Karpas-422 (cell line): ENCODE data around the gene SAMD10. TPM values are rescaled to one million over a fixed set of nuclear protein-coding genes. Genes with fewer than 3 reads are reported as not detected.
A peak's percentile ranks its signal among the peaks of the same experiment; 100 is the strongest.
"Not testable (repeated sequence)": the region's sequence is repeated elsewhere in the genome, so short reads cannot be mapped to it uniquely, and the experiment has no call there.

Experiments used
- DNase-seq: peaks from one replicate; pipeline ENCODE4 v3.0.0-alpha.2; 2015
- H2AFZ ChIP-seq: fragments of 200-600 bp; sonication (generic); 2 replicates; pipeline ENCODE4 v1.6.1; 2014; ENCODE audit warnings: antibody characterized with exemption, low read length, mixed read lengths
- H3K27ac ChIP-seq: fragments of 200-600 bp; sonication (generic); 2 replicates; pipeline ENCODE4 v1.5.1; 2014; ENCODE audit warnings: mild to moderate bottlenecking, low read length, moderate library complexity
- H3K27me3 ChIP-seq: fragments of 200-600 bp; sonication (generic); 2 replicates; pipeline ENCODE4 v1.6.1; 2014; ENCODE audit warnings: low read length, mixed read lengths
- H3K36me3 ChIP-seq: fragments of 200-600 bp; sonication (generic); 2 replicates; pipeline ENCODE4 v1.6.1; 2014; ENCODE audit warnings: low read length, mixed read lengths; ENCODE audit not compliant: insufficient read depth
- H3K4me1 ChIP-seq: fragments of 200-600 bp; sonication (generic); 2 replicates; pipeline ENCODE4 v1.6.1; 2014; ENCODE audit warnings: mild to moderate bottlenecking, low read length, mixed read lengths
- H3K4me2 ChIP-seq: fragments of 200-600 bp; sonication (generic); 2 replicates; pipeline ENCODE4 v1.6.1; 2014; ENCODE audit warnings: low read length, low read depth, mild to moderate bottlenecking; ENCODE audit not compliant: poor library complexity, severe bottlenecking
- H3K4me3 ChIP-seq: fragments of 200-600 bp; sonication (generic); 2 replicates; pipeline ENCODE4 v1.5.1; 2014; ENCODE audit warnings: mild to moderate bottlenecking, antibody characterized with exemption, low read length, mixed read lengths
- H3K79me2 ChIP-seq: fragments of 200-600 bp; sonication (generic); 2 replicates; pipeline ENCODE4 v1.6.1; 2014; ENCODE audit warnings: mild to moderate bottlenecking, low read length, mixed read lengths
- H3K9ac ChIP-seq: fragments of 200-600 bp; sonication (generic); 2 replicates; pipeline ENCODE4 v1.6.0; 2014; ENCODE audit warnings: low read length
- H3K9me2 ChIP-seq: fragments of 200-600 bp; sonication (generic), shearing (Covaris generic); replicated peaks from 2 replicates; pipeline ENCODE4 v1.6.0; 2014; ENCODE audit warnings: mild to moderate bottlenecking, low read length, moderate library complexity; ENCODE audit not compliant: insufficient read depth
- H3K9me3 ChIP-seq: fragments of 300-700, 200-600 bp; sonication (generic); 2 replicates; pipeline ENCODE4 v1.6.1; 2014; ENCODE audit warnings: low read length, mixed read lengths
- H4K20me1 ChIP-seq: fragments of 200-600 bp; sonication (generic); 2 replicates; pipeline ENCODE4 v1.6.1; 2014; ENCODE audit warnings: mild to moderate bottlenecking, antibody characterized with exemption, low read length, low read depth; ENCODE audit not compliant: insufficient read depth
- total RNA-seq: library from RNA; depleted of rRNA; stranded (reverse); fragments of >200 nt; shearing (Covaris generic); gene quantifications from 2 replicates; pipeline ENCODE4 v1.2.3, GENCODE V29; 2014; ENCODE audit warnings: low replicate concordance

The SAMD10 gene
- total RNA-seq, 1 experiment from 2014 or later = 11.7 TPM

- Histone ChIP-seq H3K9me2 (no peaks in the 10 kb centered on the region), H2AFZ (no peak overlapping the region), H3K4me1 (peaks cover 17% of the 10 kb centered on the region), H3K27ac (no peak overlapping the region), H4K20me1 (no peaks in the 10 kb centered on the region), H3K79me2 (peaks cover 4% of the 10 kb centered on the region), H3K9ac (no peak overlapping the region), H3K4me3 (no peak overlapping the region), H3K4me2 (peak overlapping the region; percentile 37), H3K9me3 (no peaks in the 10 kb centered on the region), H3K27me3 (no peaks in the 10 kb centered on the region), H3K36me3 (no peaks in the 10 kb centered on the region)
- DNase-seq = peak; percentile 92
Measured at GRCh38 chr20:63973636-63974401, 5.6 kb downstream of the SAMD10 start.

- Histone ChIP-seq H3K4me1 (peaks cover 16% of the 10 kb centered on the region), H2AFZ (no peak overlapping the region), H3K27ac (no peak overlapping the region), H3K36me3 (no peaks in the 10 kb centered on the region), H3K79me2 (peaks cover 10% of the 10 kb centered on the region), H3K4me3 (no peak overlapping the region), H3K9me2 (no peaks in the 10 kb centered on the region), H4K20me1 (no peaks in the 10 kb centered on the region), H3K9me3 (no peaks in the 10 kb centered on the region), H3K4me2 (no peak overlapping the region), H3K9ac (no peak overlapping the region), H3K27me3 (no peaks in the 10 kb centered on the region)
- DNase-seq = no peak
Measured at GRCh38 chr20:63973160-63973479, 6.3 kb downstream of the SAMD10 start.

GRCh38 chr20:63972312-63973159 is 6.9 kb downstream of the SAMD10 start:
- DNase-seq = no peak
- H3K4me2 ChIP-seq = no peak overlapping the region
- H3K9me2 ChIP-seq = no peaks in the 10 kb centered on the region
- no peaks in the 10 kb centered on the region for H4K20me1 ChIP-seq
- peaks cover 15% of the 10 kb centered on the region for H3K79me2 ChIP-seq
- peaks cover 13% of the 10 kb centered on the region for H3K4me1 ChIP-seq
- H3K9me3 ChIP-seq = no peaks in the 10 kb centered on the region
- H3K9ac ChIP-seq = no peak overlapping the region
- H2AFZ ChIP-seq = no peak overlapping the region
- no peak overlapping the region for H3K4me3 ChIP-seq
- H3K27ac ChIP-seq = no peak overlapping the region
- H3K36me3 ChIP-seq = no peaks in the 10 kb centered on the region
- H3K27me3 ChIP-seq = no peaks in the 10 kb centered on the region

- not testable (repeated sequence) for H2AFZ ChIP-seq, H3K27me3 ChIP-seq, DNase-seq, H3K9me2 ChIP-seq, H3K27ac ChIP-seq, H3K4me2 ChIP-seq, H3K9me3 ChIP-seq, H4K20me1 ChIP-seq, H3K9ac ChIP-seq, H3K36me3 ChIP-seq, H3K4me3 ChIP-seq
- peaks cover 15% of the 10 kb centered on the region for H3K79me2 ChIP-seq
- H3K4me1 ChIP-seq = peaks cover 13% of the 10 kb centered on the region
Measured at GRCh38 chr20:63971960-63972311, 7.5 kb downstream of the SAMD10 start.

- Histone ChIP-seq H3K4me2 (no peak overlapping the region), H3K9me2 (no peaks in the 10 kb centered on the region), H2AFZ (no peak overlapping the region), H4K20me1 (no peaks in the 10 kb centered on the region), H3K36me3 (no peaks in the 10 kb centered on the region), H3K27me3 (no peaks in the 10 kb centered on the region), H3K4me3 (no peak overlapping the region), H3K79me2 (peaks cover 15% of the 10 kb centered on the region), H3K4me1 (peaks cover 13% of the 10 kb centered on the region), H3K27ac (no peak overlapping the region), H3K9ac (no peak overlapping the region), H3K9me3 (no peaks in the 10 kb centered on the region)
- no peak for DNase-seq
Measured at GRCh38 chr20:63970714-63971431, 8.6 kb downstream of the SAMD10 start.

GRCh38 chr20:63969838-63970713 is 9.4 kb downstream of the SAMD10 start, which contains the start of gene ZNF512B:
Gene ZNF512B, minus strand, starts transcription at chr20:63969930. Its CDS starts 1,980 bp downstream, at chr20:63967950.
- Histone ChIP-seq H3K79me2 (peaks cover 15% of the 10 kb centered on the region), H4K20me1 (no peaks in the 10 kb centered on the region), H3K4me3 (peak within 1 kb of the TSS; percentile 73), H3K9me3 (no peaks in the 10 kb centered on the region), H3K9me2 (no peaks in the 10 kb centered on the region), H3K36me3 (no peaks in the 10 kb centered on the region), H3K4me1 (peaks cover 13% of the 10 kb centered on the region), H2AFZ (no peak within 1 kb of the TSS), H3K27ac (peak within 1 kb of the TSS; percentile 53), H3K9ac (peak within 1 kb of the TSS; percentile 82), H3K27me3 (no peaks in the 10 kb centered on the region), H3K4me2 (peak within 1 kb of the TSS; percentile 74)
- peak; percentile 85 for DNase-seq

GRCh38 chr20:63968928-63969760 is 10.3 kb downstream of the SAMD10 start:
- H3K9me3 ChIP-seq = no peaks in the 10 kb centered on the region
- DNase-seq = peak; percentile 64
- H4K20me1 ChIP-seq = no peaks in the 10 kb centered on the region
- no peak overlapping the region for H2AFZ ChIP-seq
- H3K27ac ChIP-seq = peak overlapping the region; percentile 53
- peak overlapping the region; percentile 73 for H3K4me3 ChIP-seq
- H3K27me3 ChIP-seq = no peaks in the 10 kb centered on the region
- H3K79me2 ChIP-seq = peaks cover 15% of the 10 kb centered on the region
- no peaks in the 10 kb centered on the region for H3K9me2 ChIP-seq
- peaks cover 13% of the 10 kb centered on the region for H3K4me1 ChIP-seq
- H3K9ac ChIP-seq = peak overlapping the region; percentile 82
- H3K4me2 ChIP-seq = peak overlapping the region; percentile 74
- no peaks in the 10 kb centered on the region for H3K36me3 ChIP-seq
